HG03280 (cell line): ENCODE measurements around the gene GRWD1.
"Not testable (repeated sequence)": the region's sequence is repeated elsewhere in the genome, so short reads cannot be mapped to it uniquely, and the experiment has no call there.

Source experiments
- ATAC-seq: cut with Tn5 transposase; IDR thresholded peaks from one replicate; pipeline ENCODE4 v1.9.1; 2021; ENCODE audit warnings: mild to moderate bottlenecking, moderate library complexity; ENCODE audit not compliant: unreplicated experiment

Gene GRWD1

DNA sequence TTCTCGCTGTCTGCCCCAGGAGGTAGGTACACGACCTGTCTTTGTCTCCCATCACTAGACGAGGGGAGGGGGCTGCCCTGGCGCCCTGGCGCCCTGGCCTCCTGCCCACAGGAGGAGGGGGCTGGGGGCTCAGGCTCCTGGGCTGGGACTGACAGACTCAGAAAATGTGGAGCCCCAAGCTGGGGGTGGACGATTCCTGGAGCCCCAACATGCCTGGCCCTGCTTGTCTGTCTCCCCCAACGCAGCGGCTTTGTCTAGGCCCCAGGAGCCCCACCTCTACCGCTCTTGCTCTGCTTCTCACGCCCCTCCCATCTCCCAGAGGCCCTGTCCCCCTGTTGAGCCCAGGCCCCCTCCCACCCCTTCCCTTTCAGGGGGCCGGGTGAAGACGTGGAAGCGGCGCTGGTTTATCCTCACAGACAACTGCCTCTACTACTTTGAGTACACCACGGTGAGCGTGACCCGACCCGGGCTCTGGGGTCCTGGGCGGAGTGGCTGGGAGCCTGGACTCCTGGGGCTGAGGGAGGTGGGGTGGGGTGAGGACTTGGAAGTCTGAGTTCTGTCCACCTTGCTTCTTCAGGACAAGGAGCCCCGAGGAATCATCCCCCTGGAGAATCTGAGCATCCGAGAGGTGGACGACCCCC, 32.0 kb downstream of the GRWD1 start:
- ATAC-seq = no peak

DNA sequence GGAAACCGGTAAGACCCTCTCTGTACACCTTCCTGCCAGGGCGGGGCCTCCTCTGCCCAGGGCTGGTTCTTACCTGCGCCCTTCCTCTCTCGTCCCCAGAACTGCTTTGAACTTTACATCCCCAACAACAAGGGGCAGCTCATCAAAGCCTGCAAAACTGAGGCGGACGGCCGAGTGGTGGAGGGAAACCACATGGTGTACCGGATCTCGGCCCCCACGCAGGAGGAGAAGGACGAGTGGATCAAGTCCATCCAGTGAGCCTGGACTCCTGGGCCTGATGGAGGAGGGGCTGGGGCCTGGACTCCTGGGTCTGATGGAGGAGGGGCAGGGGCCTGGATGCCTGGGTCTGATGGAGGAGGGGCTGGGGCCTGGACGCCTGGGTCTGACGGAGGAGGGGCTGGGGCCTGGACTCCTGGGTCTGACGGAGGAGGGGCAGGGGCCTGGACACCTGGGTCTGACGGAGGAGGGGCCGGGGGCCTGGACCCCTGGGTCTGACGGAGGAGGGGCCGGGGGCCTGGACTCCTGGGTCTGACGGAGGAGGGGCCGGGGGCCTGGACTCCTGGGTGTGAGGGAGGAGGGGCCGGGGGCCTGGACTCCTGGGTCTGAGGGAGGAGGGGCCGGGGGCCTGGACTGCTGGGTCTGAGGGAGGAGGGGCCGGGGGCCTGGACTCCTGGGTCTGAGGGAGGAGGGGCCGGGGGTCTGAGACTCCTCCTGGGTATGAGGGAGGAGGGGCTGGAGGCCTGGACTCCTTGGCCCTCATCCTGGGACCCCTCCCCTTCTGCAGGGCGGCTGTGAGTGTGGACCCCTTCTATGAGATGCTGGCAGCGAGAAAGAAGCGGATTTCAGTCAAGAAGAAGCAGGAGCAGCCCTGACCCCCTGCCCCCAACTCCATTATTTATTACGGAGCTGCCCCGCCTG, 32.8 kb downstream of the GRWD1 start:
- ATAC-seq = no peak

DNA sequence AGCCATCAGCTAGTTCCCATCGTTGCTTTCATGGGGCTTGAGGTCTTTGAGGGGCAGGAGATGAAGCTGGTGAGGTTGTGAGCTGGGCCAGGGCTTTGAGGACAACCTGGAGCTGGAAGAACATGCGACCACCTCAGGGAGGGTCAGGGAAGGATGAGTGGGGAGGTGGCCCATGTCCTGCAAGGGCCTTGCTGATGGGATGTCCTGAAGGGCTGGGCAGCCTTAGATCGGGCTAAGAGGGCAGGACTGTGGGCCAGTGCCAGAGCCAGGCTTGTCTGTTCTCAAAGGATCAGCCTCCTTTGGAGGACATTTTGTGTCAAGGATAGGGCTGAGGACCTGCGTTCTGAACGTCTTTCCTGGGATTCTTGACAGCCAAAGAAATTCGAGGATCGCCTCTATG, 33.9 kb downstream of the GRWD1 start:
- no peak for ATAC-seq

DNA sequence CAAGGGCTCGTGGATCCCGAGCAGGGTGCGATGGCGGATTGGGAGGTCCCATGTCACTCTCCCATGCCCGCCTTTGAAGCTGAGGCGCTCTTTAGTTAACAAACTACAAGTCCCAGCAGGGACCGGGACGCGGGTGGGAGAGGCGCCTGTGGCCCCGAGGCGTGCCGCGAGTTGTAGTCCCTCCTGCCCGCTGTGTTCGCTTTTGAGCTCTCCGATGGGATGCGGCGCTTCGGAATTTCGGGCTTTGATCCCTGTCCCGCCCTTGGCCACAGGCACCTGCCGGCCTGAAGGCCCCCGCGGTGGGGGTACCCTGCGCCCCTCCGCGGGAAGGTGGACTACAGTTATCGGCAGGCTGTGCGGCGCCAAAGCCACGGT, 34.4 kb downstream of the GRWD1 start:
- no peak for ATAC-seq

DNA sequence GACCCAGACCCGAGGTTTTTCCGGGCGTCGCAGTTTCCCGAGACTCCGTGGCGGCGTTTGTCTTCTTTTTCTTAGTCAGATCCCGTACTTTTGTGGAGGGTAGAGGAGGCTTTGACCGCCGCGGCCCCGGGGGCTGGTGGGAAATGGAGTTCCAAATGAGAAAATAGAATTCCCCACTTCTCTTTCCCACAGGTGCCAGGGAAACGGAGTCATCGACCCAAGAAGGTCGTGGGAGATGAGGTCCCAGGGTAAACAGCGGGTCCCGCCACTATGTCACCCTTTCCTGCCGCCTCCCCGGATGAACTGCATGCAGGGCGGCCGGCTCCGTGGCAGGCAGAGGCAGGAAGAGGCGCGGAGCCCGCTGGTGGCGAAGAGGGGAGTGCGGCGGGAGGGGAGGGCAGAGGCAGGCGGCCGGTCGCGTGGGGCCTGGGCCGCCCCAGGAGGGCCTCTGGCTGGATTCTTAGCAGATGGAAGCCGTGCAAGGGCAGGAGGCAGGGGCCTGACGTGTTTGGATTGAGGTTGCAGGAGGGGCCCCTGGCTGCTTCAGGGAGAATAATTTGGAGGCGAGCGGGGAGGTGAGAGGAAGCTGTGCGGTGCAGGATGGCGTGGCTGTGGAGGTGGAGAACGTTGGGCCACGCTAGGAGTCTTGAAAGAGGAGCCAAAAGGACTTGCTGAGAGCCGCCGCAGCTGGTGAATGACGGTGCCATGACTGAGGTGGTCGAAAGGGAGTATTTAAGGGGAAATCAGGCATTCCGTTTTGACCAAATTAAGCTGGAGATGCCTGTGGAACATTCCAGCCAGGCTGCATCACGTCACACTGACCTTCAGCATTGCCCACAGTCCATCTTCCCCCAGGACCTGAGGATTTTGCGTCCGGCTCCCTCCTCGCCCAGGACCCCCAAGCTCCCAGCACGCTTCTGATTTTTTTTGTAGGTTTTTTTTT, 35.0 kb downstream of the GRWD1 start:
- ATAC-seq = no peak

DNA sequence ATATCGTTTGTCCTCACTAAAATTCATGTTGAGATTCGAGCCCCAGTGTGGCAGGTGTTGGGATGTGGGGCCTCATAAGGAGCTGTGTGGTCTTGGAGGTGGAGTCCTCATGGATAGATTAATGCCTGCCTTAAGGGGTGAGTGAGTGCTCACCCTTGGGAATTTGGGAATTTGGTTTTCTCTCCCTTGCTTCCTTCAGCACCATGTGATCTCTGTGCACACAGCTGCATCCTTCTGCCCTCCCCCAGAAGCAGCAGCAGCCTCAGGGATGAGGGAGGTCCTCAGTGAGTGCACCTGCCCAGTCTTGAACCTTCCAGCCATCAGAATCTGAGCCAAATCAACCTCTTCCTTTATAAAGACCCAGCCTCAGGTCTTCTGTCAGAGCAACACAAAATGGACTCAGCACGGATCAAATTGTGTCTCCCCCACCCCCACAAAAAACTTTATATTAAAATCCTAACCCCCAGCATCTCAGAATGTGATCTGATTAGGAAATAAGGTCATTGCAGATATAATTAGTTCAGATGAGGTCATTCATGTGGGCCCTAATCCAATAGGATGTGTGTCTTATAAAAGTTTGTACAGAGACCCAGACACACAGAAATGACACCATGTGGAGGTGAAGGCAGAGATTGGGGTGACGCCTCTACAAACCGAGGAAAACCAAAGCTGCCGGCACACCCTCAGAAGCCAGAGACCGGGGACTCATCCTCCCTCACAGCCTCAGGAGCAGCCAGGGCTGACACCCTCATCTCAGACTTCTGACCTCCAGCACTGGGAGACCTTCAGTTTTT, 36.3 kb downstream of the GRWD1 start:
- no peak for ATAC-seq

DNA sequence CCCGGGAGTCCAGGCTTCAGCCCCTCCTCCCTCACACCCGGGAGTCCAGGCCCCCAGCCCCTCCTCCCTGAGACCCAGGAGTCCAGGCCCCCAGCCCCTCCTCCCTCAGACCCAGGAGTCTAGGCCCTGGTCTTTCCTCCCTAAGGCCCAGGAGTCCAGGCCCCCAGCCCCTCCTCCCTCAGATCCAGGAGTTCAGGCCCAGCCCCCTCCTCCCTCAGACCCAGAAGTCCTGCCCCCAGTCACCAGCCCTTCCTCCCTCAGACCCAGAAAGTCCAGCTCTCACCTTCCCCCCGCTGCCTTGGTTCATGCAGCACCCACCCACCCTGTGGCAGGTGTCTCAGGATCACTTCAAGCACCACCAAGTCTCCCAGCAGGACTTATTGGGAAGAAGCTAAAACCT, 37.5 kb downstream of the GRWD1 start:
- ATAC-seq = no peak

DNA sequence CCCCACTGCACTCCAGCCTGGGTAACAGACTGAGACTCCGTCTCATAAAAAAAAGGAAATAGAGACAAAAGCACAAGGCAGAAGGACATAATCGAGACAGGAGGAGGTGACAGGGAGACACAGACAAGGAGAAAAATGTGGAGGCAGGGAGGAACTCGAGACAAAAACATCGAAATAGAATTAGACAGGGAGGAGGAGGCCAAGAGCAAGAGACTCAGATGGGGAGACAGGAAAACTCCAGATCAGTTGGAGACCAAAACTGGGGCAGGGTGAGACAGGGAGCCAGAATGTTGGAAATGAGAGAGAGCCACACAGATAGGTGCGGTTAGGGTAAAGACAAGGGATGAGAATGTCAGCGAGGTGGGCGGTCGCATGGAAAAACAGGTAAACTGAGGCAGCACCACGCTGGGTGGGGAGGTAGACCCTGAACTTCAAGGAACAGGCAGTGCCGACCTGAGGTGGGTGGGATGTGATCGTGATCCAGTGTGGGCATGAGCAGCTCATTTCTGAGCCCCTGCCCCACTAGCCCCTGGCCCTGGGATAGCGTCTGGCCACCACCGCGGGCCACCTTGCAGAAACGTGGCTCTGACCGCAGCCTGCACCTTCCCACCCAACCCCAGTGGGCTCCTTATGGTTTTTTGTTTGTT, 38.6 kb downstream of the GRWD1 start:
- no peak for ATAC-seq

DNA sequence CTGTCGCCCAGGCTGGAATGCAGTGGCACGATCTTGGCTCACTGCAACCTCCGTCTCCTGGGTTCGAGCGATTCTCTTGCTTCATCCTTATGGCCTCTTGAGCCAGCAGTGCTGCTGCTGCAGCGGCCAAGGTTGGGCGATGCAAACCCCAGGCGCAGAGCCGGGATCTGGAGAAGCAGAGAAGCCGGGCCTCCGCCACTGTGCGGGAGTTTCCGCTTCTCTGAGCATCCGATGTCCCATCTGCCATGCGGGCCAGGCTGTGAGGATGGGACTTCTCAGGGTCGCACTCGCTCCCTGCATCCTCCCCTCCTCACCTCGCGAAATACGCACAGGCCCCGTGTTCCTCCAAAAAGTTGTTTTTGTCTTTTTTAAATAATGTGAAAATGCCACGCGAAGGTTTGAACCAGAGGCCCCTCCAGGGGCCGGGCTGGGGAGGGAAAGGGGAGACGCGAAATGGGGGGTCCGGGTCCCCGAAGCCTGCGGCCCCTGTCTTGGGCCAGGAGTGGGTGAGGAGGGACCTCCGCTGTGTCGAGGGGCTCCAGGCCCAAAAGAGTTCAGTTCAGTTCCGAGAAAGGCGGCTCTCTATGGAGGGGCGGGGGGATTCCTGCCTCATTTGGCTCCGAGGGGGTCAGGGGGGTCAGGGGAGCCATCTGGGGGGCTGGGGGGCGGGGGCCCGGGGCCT, 39.3 kb downstream of the GRWD1 start:
- ATAC-seq = no peak

DNA sequence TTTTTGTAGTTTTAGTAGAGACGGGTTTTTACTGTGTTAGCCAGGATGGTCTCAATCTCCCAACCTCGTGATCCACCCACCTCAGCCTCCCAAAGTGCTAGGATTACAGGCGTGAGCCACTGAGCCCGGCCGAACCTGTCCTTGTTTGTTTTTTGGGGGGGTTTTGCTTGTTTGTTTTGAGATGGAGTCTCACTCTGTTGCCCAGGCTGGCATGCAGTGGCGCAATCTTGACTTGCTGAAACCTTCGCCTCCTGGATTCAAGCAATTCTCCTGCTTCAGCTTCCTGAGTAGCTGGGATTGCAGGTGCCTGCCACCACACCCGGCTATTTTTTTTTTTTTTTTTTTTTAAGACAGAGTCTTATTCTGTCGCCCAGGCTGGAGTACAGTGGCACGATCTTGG, 40.9 kb downstream of the GRWD1 start:
- ATAC-seq = not testable (repeated sequence)

DNA sequence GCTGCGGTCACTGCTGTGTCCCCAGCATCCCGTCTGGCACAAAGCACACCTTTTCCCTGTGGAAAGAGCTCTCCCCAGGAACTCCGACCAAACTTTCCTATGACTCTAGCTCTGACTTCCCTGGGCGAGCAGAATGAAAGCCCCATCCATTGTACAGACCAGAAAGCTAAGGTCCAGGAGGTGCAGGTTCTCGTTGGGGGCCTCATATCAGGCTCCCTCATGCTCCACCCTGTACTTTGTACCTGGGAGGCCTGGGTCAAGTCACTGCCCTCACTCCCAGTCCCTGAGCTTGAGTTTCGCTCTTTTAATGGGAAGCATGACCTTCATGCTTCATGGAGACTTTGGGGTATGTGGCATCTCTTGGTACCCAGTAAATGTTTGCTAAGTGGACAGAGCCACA, 41.8 kb downstream of the GRWD1 start:
- no peak for ATAC-seq

DNA sequence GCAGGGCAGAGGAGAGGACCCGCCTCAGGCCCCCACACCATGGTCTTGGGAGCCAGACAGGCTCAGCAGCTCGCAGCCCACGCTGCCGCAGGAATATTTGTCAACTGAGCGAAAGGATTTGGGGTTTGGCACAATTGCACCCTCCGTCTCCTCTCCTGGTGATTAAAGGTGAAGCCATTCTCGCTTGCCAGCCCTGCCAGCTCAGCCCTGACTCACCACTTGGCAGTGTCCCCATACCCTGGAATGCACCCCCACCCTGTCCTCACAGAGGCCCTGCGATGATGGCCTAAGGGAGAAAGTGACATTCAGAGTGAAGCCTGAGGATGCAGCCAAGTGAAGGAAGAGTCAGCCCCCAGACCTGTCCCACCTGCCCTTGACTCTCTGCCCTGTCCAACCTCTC, 42.2 kb downstream of the GRWD1 start:
- no peak for ATAC-seq

DNA sequence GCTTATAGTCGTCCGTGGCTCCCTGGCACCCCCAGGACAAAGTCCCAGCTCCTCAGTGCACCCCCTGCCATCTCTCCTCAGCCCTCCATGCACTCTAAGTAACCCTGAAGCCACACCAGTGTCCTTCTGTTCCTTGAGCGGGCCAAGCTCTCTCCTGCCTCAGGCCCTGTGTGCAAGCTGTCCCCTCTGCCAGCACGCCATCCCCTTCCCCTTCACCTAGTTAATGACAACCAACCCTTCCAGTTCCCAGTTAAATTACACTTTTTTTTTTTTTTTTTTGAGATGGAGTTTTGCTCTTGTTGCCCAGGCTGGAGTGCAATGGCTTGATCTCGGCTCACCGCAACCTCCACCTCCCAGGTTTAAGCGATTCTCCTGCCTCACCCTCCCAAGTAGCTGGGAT, 42.7 kb downstream of the GRWD1 start:
- ATAC-seq = not testable (repeated sequence)

DNA sequence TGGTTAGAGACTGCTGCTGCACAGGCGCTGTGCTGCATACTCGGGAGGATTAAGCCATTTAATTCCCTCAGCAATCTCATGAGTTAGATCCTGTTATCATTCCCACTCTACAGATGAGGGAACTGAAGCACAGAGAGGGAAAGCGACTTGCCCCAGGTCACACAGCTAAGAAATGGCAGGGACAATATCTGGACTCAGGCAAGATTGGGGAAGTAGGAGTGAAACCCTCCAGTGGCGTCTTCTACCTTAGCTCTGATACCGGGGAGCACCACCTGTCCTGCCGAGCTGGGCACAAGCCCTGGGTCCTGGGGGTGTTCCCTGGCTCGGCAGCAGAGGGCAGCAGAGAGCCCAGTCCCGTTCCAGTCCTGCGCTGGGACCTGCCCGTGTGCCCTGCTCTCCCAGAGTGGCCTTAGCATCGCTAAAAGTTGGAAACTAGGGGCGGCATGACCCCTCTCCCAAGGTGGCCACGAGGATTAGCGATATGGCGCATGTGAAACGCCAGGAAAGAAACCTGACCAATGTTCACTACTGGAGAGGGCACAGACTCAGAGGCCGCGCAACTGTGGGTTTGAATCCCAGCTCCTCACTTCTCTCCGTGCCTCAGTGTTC, 43.9 kb downstream of the GRWD1 start:
- ATAC-seq = no peak

DNA sequence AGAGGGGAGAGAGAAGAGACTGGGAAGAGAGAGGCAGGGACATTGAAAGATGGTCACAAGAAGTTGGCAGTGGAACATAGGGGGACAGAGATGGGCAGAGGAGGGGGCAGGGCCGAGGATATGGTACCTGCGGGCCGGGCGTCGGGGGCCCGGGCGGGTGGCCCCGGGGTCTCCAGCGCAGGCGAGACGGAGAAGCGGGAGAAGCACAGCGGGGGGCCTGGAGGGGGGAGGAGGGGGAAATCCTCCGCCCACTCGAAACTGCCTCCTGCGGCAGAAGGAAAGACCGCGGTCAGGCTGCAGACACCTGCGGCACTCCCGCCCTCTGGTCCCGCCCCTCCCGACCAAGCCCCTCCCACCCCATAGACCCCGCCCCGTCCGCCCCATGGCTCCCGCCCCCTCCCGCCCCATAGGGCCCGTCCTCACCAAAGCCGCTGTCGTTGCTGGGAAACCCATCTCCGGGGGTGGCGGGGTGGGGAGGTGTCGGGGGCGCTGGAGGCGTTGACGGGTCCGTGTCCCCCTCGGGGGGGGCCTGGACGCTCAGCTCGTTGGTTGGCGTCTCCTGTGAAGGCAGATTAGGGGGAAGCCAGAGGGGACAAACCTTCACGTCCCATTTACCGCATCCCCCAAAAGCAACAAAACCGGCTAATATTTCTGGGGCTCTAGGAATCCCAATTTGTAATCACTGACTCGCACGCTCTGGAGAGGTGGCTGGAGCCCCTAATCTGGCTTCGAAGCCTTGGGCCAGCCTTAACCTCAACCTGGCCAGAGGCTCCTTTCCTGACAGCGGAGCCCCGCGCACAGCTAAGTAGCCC, 45.4 kb downstream of the GRWD1 start:
- ATAC-seq = no peak

DNA sequence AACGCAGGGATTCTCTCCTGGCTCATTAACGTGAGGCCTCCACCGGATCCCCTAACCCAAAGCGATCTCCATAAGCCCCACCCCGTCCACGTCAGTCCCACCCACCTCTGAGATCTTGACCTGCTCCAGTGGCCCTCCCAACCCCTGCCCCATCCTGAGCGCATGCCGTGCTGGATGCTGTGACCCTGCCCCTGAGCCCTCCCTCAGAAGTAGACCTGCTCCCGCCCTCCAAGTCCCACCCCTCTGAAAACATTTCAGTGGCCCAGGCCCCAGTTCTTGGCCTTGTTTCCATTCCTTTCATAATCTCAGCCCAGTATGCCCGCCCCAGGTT, 46.0 kb downstream of the GRWD1 start:
- ATAC-seq = no peak

DNA sequence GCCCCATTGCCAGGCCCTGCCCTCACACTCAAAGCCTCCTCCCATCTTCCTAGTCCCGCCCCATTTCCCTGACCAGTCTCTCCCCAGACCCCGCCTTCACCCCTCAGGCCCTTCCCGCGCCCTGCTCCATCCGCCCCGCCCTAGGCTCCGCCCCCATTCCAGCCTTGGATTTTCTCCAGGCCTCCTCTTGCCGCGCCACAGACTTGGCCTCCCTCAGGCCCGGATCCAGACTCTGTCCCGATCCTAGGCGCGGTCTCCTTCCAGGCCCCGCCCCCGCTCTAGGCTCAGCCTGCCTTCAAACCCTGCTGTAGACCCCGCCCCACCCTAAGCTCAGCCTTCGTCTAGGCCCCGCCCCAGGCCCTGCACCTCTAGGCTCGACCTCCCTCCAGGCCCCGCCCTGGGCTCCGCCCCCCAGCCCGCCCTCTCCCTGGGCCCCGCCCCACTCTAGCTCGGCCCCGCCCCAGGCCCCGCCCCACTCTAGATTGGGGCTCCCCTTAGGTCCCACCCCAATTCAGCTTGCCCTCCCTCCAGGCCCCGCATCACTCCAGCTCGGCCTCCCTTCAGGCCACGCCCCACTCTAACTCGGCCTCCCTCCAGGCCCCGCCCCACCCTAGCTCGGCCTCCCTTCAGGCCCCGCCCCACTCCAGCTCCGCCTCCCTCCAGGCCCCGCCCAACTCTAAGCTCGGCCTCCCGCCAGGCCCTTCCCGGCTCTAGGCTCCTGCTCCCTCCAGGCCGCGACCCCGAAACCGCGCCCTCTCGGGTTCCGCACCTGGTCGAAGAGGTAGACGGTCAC, 47.3 kb downstream of the GRWD1 start:
- ATAC-seq = peak; percentile 62
